WTC11 (cell line): ENCODE results near the gene ANO9. TPM values are rescaled to one million over a fixed set of nuclear protein-coding genes. Genes with fewer than 3 reads are reported as not detected.

Experiments used
- ATAC-seq: fragments of 200-7000 bp; cut with Tn5 transposase; 2 replicates; pipeline ENCODE4 v1.10.0; 2021; ENCODE audit warnings: mild to moderate bottlenecking, moderate library complexity
- CTCF ChIA-PET: fragments of 300-600 bp; sonication (Branson Sonifier 250); formaldehyde crosslinking; loops from one replicate; lab custom pipeline; 2021; ENCODE audit warnings: antibody characterized with exemption; lab: Charles Lee
- POLR2A ChIA-PET: fragments of 350-600 bp; sonication (Branson Sonifier 250); formaldehyde crosslinking; loops from one replicate; lab custom pipeline; 2021; ENCODE audit warnings: antibody characterized with exemption; lab: Charles Lee
- DNase-seq: peaks from one replicate; pipeline ENCODE4 v3.0.0; 2021; ENCODE audit warnings: low spot score
- H3K27ac Mint-ChIP-seq: 2 replicates; pipeline ENCODE4 v1.8.0; 2021; ENCODE audit warnings: mixed read lengths
- H3K27me3 Mint-ChIP-seq: 2 replicates; pipeline ENCODE4 v1.8.0; 2021; ENCODE audit warnings: low read depth, mild to moderate bottlenecking, moderate library complexity, mixed read lengths
- H3K36me3 Mint-ChIP-seq: 2 replicates; pipeline ENCODE4 v1.8.0; 2021; ENCODE audit warnings: mixed read lengths
- H3K4me1 Mint-ChIP-seq: 2 replicates; pipeline ENCODE4 v1.8.0; 2022; ENCODE audit warnings: mixed read lengths
- H3K4me3 Mint-ChIP-seq: 2 replicates; pipeline ENCODE4 v1.8.0; 2021; ENCODE audit warnings: mild to moderate bottlenecking, moderate library complexity, mixed read lengths
- H3K9me3 Mint-ChIP-seq: 2 replicates; pipeline ENCODE4 v1.8.0; 2021; ENCODE audit warnings: mixed read lengths
- ARID4B ChIP-seq: sonication (generic); formaldehyde crosslinking; IDR thresholded peaks from 2 replicates; pipeline ENCODE4 v1.8.0; 2023; ENCODE audit warnings: missing genetic modification reagents, mild to moderate bottlenecking, borderline replicate concordance
- ATF1 ChIP-seq: sonication (generic); formaldehyde crosslinking; IDR thresholded peaks from 2 replicates; pipeline ENCODE4 v1.8.1; 2023; ENCODE audit warnings: mild to moderate bottlenecking, moderate library complexity, missing genetic modification reagents
- E2F5 ChIP-seq: sonication (generic); formaldehyde crosslinking; IDR thresholded peaks from 2 replicates; pipeline ENCODE4 v1.8.1; 2022; ENCODE audit warnings: mild to moderate bottlenecking, moderate library complexity, missing genetic modification reagents
- EMX1 ChIP-seq: fragments of 250-450 bp; sonication (Bioruptor Pico); IDR thresholded peaks from 2 replicates; pipeline ENCODE4 v1.8.0; 2021; ENCODE audit warnings: mild to moderate bottlenecking
- FOXP1 ChIP-seq: sonication (generic); formaldehyde crosslinking; IDR thresholded peaks from 2 replicates; pipeline ENCODE4 v1.8.0; 2022; ENCODE audit warnings: missing genetic modification reagents, mild to moderate bottlenecking, moderate library complexity, borderline replicate concordance
- GABPB1 ChIP-seq: sonication (generic); formaldehyde crosslinking; IDR thresholded peaks from 2 replicates; pipeline ENCODE4 v1.8.1; 2023; ENCODE audit warnings: mild to moderate bottlenecking, missing genetic modification reagents
- GTF2I ChIP-seq: fragments of 250-450 bp; sonication (Bioruptor Pico); conservative IDR thresholded peaks from 2 replicates; pipeline ENCODE4 v1.4.0; 2021; ENCODE audit warnings: mild to moderate bottlenecking
- IRF1 ChIP-seq: sonication (generic); formaldehyde crosslinking; IDR thresholded peaks from 2 replicates; pipeline ENCODE4 v1.8.0; 2023; ENCODE audit warnings: missing genetic modification reagents
- IRF2 ChIP-seq: sonication (generic); formaldehyde crosslinking; IDR thresholded peaks from 2 replicates; pipeline ENCODE4 v1.8.0; 2022; ENCODE audit warnings: low read depth, missing genetic modification reagents, borderline replicate concordance
- NFATC4 ChIP-seq: fragments of 250-450 bp; sonication (Bioruptor Pico); IDR thresholded peaks from 2 replicates; pipeline ENCODE4 v1.9.0; 2021; ENCODE audit warnings: mild to moderate bottlenecking
- OVOL2 ChIP-seq: fragments of 250-450 bp; sonication (Bioruptor Pico); IDR thresholded peaks from 2 replicates; pipeline ENCODE4 v1.9.0; 2021; ENCODE audit warnings: mild to moderate bottlenecking, borderline replicate concordance
- PREB ChIP-seq: sonication (generic); formaldehyde crosslinking; IDR thresholded peaks from 2 replicates; pipeline ENCODE4 v1.8.1; 2022; ENCODE audit warnings: mild to moderate bottlenecking, missing genetic modification reagents, moderate library complexity, borderline replicate concordance
- SOX15 ChIP-seq: fragments of 250-450 bp; sonication (Bioruptor Pico); IDR thresholded peaks from 2 replicates; pipeline ENCODE4 v1.9.0; 2021; ENCODE audit warnings: mild to moderate bottlenecking
- ZNF232 ChIP-seq: sonication (generic); formaldehyde crosslinking; IDR thresholded peaks from 2 replicates; pipeline ENCODE4 v1.8.0; 2022; ENCODE audit warnings: mild to moderate bottlenecking, missing genetic modification reagents
- ZNF263 ChIP-seq: sonication (generic); formaldehyde crosslinking; IDR thresholded peaks from 2 replicates; pipeline ENCODE4 v1.8.1; 2022; ENCODE audit warnings: low read depth, mild to moderate bottlenecking, moderate library complexity, missing genetic modification reagents
- ZNF512 ChIP-seq: sonication (generic); formaldehyde crosslinking; IDR thresholded peaks from 2 replicates; pipeline ENCODE4 v1.8.1; 2022; ENCODE audit warnings: missing genetic modification reagents, borderline replicate concordance
- ZNF671 ChIP-seq: fragments of 250-450 bp; sonication (Bioruptor Pico); IDR thresholded peaks from 2 replicates; pipeline ENCODE4 v1.8.0; 2021; ENCODE audit warnings: mild to moderate bottlenecking
- total RNA-seq: library from RNA; stranded (reverse); gene quantifications from 3 replicates; pipeline ENCODE4 v1.2.3, GENCODE V29; 2021

ANO9 gene
- total RNA-seq, 1 experiment from 2014 or later: 13.2 TPM

GRCh38 chr11:418343-419247 lies 23.2 kb downstream of the ANO9 start:
- H3K9me3 Mint-ChIP-seq: no peaks in the 10 kb centered on the region
- no peak overlapping the region for H3K27ac Mint-ChIP-seq
- no peak for DNase-seq
- ChIA-PET CTCF (interaction anchor here (0.8 kb wide), 1 partner anchor 30 kb away, joined by 3 read pairs; no protein-coding TSS in a partner anchor), POLR2A (interaction anchor here (2.4 kb wide), 1 partner anchor 11 kb away, joined by 12 read pairs; no protein-coding TSS in a partner anchor)
- peaks cover 10% of the 10 kb centered on the region for H3K27me3 Mint-ChIP-seq
- no peak for ATAC-seq
- H3K36me3 Mint-ChIP-seq: no peaks in the 10 kb centered on the region
- no peak overlapping the region for H3K4me3 Mint-ChIP-seq
- TF ChIP-seq EMX1 (CRISPR knock-in tag): no peak
- no peak for TF ChIP-seq E2F5 (CRISPR knock-in tag)
- no peak for TF ChIP-seq GABPB1 (CRISPR knock-in tag)
- TF ChIP-seq FOXP1 (CRISPR knock-in tag): peak; percentile 46; the same call in 1 of the 2 replicates
- TF ChIP-seq OVOL2 (CRISPR knock-in tag): no peak
- TF ChIP-seq ARID4B (CRISPR knock-in tag): no peak
- 0 out of 2 replicates have a peak, but pooled peaks have one; percentile 25 for TF ChIP-seq IRF2
- TF ChIP-seq ZNF263 (CRISPR knock-in tag): no peak
- no peak for TF ChIP-seq PREB (CRISPR knock-in tag)
- no peak for TF ChIP-seq ZNF671 (CRISPR knock-in tag)
- no peak for TF ChIP-seq SOX15 (CRISPR knock-in tag)
- H3K4me1 Mint-ChIP-seq: peaks cover 23% of the 10 kb centered on the region

- Mint-ChIP-seq H3K4me3 (peak overlapping the region; percentile 70), H3K36me3 (no peaks in the 10 kb centered on the region), H3K27ac (no peak overlapping the region), H3K9me3 (no peaks in the 10 kb centered on the region), H3K27me3 (peaks cover 10% of the 10 kb centered on the region)
- peak; percentile 1; the same call in 1 of the 2 replicates for ATAC-seq
- peak; percentile 25 for DNase-seq
- POLR2A ChIA-PET: interaction anchor here (1.2 to 2.4 kb wide), 3 partner anchors 10 to 89 kb away, joined by 4 to 12 read pairs (median 6); no protein-coding TSS in a partner anchor
- CTCF ChIA-PET: interaction anchor here (0.8 to 3.9 kb wide), 5 partner anchors 11 to 167 kb away, joined by 3 to 35 read pairs (median 5); no protein-coding TSS in a partner anchor
- TF ChIP-seq IRF1 (no peak), ATF1 (CRISPR knock-in tag) (no peak), GTF2I (no peak), ZNF232 (CRISPR knock-in tag) (no peak), ZNF512 (CRISPR knock-in tag) (no peak), NFATC4 (CRISPR knock-in tag) (no peak), ZNF263 (CRISPR knock-in tag) (no peak)
- TF ChIP-seq, all 79 proteins: peak for 0
- H3K4me1 Mint-ChIP-seq: peaks cover 23% of the 10 kb centered on the region
Observed at GRCh38 chr11:417652-418342, 24.0 kb downstream of the ANO9 start.
